NCI-H187 (cell line): ENCODE results near the gene TGFBR2.
"Not testable (repeated sequence)": the region's sequence is repeated elsewhere in the genome, so short reads cannot be mapped to it uniquely, and the experiment has no call there.

ENCODE experiments used
- DNase-seq, 2 experiments: peaks; one replicate each; lab custom pipeline; 2025; lab: John Stamatoyannopoulos, UW

The TGFBR2 gene

DNA sequence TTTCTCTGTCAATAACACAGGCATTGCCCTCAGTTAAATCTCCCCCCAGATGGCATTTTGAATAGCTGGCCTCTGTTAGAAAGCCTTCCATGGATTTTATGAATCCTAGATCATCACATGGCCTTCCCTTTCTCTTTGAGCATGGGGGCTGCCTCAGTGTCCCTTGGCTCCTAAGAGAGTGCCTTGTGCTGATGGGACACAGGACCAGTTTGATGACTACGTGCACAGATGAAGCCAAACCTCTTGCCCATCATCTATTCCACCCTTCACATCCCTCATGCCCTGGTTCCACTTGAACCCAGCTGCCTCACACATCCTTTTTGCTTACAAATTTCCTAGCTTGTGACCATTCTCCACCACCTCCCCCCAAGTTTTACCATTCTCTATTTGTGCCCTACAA lies 12.9 kb downstream of the TGFBR2 start:
- DNase-seq = no peak

DNA sequence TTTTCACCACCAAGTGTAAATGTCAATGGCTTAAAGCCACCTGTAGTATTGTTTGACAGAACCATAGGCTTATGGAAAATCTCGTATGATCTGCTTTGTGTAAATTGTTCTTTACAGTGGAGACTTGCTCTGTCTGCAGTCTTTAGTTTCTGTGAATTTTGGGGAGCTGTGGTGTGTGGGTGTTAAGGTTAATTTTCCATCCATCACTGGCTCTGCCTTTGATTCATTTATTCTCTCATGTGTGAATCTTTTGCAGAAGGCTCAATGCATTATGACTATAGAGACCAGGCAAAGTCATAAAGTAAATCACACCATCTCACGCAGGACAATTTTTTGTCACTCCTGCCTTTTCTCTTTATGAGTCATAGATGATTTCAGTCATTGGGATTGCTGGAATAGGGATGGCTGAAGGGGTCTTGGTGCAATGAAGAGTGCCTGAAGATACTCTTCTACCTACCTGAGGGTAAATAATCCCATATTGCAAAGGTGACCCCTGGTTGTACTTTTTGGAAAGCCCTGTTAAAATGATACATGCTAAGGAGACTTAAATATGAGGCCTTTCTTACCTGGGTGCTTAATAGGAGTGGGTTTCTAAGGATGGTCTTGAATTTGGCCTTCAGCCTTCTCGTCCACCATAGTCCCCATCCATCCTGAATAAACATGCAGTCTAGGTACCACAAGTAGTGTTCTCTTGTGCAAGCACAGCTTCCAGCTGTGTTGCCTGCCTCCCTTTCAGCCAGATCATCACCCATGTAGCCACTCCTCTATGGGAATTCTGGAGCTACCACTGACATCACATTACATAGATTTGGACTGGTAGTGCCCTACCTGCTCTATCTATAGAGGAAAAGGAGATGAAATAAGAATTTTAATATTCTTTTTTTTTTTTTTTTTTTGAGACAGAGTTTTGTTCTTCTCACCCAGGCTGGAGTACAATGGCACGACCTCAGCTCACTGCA lies 14.3 kb downstream of the TGFBR2 start:
- DNase-seq = no peak

DNA sequence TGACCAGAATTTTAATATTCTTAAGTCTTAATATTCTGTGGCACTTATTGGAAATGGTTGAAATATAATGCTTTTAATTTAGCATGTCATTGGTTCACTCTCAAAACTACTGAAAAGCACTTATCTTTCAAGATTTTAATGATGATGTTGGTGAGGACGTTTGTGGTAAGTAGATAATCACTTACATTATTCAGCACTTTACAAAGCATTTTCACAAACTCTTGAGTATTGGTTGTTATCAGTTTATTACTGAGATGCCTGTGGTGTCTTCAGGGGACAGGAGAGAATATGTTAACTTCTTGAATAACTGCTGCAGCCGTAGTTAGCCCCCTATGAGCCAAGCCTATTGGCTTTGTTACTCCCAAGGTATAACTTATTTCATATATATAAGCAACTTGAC lies 15.2 kb downstream of the TGFBR2 start:
- DNase-seq = no peak

DNA sequence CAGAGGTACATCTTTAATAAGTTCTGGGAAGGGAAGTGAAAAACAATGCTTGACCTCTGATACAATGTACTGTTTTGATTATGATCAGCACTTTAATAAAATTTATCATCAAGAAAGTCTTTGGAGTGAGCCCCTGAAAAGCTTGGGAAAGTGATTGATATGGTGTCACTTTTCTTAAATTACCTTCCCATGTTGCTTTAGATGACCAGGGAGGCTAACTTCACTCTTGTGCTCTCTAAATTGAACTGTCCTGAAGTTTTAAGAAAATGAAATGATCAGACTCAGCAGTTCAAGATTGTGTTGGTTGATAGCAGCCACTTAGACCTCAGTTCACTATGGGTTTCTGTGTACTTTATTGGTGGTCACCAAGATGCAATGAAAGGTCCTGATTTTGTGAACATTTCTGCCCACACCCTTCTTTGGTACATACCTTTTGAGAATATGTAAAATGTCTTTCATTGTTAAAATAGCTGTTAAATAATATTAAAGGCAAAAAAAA lies 15.7 kb downstream of the TGFBR2 start:
- DNase-seq = no peak

DNA sequence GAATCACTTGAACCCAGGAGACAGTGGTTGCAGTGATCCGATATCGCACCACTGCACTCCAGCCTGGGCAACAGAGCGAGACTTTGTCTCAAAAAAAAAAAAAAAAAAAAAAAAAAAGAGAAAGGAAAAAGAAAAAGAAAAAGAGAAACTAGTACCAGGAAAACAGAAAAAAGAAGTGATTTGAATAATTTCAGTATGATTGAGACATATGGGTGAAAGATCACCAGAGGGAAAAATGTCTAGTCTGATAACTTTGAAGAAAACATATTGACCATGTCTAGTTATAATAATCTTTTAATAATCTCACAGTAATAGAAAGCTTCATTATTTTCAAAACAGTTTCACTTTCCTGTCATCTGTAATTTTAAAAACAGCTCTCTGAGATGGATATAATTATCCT lies 16.4 kb downstream of the TGFBR2 start:
- DNase-seq = no peak

DNA sequence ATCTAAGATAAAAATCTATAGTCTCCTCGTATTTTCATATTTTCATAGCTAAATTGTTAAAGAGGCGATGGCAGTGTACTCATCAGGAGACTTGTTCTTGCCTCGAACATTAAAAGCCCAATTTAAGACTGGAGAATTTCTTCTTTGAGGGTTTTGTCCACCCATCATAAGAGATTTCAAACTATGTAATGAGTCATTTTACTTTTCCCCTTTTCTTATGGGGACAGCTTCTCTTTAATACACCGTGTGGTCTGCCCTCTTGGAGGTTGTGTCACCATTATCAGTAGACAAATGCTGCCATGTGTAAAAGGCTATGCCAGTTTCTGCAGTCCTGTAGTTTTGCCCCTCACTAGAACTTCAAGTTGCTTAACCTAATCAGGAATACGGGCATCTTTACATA lies 16.9 kb downstream of the TGFBR2 start:
- no peak for DNase-seq

DNA sequence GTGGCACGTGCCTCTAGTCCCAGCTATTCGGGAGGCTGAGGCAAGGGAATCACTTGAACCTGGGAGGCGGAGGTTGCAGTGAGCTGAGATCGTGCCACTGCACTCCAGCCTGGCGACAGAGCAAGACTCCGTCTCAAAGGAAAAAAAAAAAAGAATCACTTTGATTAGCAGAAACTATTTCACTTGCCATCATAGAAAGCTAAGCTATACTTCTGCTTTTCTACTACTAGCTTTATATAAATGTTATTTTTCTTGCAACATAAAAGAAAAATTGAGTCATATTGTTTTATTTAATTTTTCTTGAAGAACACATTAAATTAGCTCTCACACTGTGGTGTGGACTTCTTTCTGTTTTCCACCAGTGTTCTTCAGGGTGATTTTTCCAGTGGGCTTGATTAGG lies 18.1 kb downstream of the TGFBR2 start:
- not testable (repeated sequence) for DNase-seq

DNA sequence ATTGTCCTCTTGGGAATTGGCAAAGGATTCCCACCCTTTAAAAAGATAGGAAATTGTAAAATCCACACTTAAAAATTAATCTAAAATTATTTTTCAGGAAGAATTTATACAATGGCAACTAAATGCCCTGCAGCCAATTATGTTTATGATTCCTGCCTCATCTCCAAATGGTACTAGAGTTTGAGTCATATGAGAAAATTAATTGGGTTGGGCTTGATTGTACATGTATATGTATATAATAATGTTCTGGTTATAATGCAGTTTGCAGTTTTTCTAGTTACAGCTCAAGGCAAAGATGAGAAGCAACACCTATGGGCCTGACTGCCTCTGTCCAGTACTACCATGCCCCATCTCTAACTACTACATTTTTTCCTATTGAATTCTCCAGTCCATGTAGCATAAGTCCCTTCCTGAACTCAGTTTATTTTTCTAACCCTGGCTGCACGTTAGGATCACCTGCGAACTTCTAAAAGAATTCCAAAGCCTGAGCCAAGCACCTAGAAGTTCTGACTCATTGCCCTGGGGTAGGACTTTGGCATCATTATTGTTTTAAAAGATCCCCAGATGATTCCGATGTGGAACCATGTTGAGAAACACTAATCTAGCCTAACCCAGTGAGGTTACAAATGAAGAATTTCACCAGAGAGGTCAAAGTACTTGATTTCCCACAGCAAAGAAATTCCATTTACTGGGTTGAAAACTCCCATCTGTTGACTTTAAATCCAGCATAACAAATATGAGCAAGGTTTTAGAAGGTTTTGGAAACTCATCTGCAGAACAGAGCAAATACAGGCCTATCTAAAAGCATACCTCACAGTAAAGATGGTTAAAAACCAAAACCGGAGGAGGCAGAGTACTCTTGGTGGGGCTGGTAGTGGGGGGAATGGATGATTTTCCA lies 19.4 kb downstream of the TGFBR2 start:
- DNase-seq = no peak

DNA sequence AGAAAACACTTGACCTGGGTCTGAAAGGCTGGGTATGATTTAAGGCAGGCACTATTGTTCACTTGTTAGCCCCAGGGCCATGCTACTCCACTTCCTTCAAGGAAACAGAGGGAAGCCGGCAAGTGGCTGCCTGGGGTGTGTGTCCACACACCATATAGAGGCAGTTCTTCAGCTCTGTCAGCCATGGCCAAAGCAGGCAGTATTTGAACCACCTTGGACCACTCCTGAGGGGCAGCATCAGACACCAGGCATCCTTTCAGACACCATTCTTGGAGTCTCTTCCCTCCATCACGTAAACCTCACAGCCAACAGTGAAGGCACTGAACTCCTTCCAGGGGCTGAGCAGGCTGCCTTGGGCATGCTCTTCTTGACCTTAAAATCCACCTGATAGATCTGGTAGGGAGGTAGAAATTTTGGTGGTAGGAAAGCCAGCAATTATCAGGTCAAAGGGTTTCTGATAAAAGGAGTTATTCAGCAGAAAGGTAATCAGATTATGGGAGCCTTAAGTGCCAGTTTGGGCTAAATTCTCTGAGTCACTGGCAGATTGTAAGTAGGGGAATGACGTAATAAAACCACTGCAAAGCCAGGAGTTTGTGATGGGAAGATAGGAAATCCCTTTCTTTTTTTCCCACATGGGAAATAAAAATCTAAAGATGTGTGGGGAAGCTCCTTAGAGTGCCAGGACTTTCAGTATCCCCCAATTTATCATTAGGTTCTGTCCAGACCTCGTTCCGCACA lies 20.2 kb downstream of the TGFBR2 start:
- DNase-seq = no peak

DNA sequence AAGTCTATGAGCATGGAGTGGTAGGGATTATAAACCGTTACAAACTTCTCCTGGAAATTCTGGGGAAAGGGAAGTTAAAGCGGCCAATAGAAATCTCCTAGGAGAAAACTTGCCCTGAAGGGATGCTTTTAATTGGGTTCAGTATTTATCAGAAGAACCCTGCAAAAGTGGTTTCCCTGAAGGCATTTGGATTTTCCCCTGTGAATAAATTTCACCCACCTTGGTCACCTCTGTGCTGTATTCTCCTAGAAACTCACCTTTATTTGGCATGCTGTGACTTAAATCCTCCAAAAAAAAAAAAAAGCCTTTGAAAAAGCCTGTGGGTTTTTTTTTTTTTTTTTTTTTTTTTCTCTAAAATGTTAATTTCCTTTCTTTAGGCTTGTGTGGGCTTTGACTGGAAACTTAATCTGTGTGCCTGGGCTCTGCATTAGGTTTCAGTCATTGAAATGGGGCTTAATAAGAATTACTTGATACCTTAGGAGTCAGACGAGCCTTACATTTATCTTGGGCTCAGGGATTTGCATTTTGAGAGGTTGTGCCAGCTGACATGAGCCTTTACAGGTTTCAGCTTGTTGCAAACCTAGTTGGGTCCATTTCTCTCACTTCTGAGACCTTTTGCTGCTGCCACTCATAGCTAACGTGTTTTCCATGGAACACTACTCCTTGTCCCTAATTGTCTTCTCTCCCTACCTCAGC lies 22.0 kb downstream of the TGFBR2 start:
- DNase-seq = no peak

DNA sequence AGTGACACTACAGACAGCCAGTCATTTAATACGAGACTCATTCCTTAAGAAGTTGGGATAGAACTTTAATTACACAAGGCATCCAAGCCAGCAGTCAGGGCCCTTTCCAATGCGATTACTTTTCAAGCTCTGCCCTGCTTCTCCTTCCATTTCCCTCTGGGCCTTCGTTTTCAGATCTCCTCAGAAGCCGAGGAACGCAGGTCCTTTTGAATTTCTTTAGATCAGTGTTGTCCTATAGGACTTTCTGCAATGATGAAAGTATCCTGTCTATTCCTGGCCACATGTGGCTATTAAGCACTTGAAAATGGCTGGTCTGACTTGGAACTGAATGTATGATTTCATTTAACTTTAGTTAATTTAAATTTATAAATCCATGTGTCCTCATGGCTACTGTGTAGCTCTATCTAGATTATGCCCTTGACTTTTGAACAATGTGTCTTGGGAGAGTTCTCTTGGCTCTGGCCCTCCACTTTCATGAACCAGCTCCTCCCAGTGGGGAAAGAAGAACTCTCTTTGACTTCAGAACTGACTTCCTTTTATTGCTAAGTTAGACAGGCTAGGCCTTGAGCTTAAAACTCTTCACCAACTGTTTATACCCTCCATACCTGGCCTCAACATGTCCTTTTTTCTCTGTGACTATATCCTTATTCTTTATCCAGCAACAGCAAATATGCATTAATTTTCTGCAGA lies 22.6 kb downstream of the TGFBR2 start:
- no peak for DNase-seq

DNA sequence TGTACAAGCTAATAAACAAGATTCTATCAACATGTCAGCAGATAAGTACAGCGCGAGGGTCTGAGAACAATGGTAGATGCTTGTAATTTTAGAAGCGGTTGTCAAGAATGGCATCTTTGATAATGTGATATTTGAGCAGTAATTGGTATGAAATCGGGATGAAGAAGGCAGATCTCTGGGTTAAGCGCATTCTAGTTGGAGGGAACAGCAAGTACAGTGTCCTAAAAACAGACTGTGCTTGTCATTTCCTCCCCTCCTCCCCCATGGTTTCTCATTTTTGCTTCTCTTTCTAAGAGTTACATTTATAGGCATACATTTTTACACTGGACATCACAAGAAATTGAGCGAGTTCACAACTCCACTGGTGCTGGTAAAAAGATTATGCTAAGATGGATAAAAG lies 23.3 kb downstream of the TGFBR2 start:
- DNase-seq = no peak

DNA sequence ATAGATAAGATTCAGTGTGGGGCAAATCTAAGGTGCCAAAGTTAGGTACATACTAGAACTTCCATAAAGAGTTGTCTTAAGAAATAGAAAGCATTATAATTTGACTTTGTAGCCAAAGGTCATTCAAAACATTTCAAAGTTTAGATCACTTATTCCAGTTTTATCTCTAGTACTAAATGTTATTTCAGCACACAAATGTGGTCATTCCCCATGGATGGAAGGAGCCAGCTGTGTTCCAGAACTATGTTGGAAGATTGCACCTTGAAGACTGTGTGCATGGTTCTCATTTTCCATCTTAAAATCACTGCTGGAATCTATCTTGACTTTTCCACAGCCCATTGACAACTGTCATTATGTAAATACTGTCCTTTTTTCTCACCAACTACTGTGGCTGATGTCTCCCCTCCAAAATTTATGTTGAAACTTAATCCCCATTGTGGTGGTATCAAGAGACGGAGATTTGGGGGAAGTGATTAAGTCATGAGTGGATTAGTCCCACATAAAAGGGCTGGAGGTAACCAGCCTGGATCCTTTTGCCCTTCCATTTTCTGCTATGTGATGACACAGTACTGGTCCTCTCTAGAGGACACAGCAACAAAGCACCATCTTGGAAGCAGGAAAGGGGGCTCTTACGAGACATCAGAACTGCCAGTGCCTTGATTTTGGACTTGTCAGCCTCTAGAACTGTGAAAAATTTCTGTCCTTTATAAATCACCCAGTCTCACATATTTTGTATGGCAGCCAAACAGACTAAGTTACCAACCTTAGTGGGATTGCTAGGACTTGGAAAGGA lies 24.0 kb downstream of the TGFBR2 start:
- no peak for DNase-seq

DNA sequence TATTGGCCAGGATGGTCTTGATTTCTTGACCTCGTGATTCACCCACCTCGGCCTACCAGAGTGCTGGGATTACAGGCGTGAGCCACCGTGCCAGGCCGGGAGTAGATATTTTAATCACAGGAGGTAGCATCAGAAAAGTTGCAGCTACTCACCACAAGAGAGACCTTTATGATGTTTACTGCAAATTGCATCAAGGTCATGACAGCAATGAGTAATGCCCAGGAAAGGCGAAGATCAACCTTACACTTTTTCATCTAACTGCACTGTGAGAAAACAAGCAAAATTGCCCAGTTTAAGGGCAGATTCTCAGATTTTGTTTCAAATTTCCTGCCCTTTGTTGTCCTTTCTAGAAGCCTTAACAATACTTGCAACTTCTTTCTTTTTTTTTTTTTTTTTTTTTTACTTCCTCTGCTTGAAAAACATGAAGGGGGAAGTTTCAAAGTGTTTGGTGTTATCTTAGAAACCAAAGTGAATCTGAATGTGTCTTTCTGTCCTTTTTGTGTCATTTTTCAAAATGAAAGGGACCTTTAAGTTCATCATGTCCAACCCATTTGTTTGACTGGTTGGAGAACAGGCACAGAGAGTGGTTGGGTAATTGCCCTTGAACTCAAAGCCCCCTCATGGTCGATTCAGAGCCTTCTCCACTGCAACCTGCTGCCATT lies 25.0 kb downstream of the TGFBR2 start:
- no peak for DNase-seq

DNA sequence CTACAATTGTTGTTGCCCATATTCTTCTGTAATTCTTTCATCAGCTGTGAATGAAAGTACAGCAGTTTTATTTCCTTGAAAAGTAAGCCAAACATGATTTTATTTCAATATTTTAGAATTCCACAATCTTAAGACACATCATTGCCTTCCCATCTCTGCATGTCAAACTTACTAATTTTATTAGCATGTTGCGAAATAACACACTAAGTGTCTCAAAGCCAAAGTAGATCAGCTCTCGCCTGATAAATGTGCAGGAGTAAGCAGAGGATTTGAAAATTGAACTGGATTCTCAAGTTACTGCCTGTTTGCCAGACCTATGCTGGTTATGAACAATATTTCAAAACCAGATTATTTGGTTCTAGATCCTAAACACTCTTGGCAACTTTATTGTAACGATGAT lies 25.7 kb downstream of the TGFBR2 start:
- no peak for DNase-seq

DNA sequence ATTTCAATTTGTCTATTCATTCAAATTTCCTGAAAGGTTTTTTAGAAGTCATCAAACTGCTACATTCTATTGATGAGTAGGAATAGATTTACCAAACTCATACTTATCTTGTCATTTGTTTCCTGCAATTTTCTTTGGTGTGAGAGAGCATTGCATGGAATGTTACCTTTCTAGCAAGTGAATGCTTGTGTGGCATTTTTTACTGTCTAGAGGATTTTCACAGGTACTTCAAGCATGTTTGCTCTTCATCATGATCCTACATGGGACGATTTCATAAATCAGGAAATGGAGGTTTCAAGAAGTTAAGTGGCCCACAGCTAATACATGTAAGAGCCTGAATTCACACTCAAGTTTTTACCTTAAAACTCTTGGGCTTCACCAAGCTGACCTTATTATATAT lies 26.1 kb downstream of the TGFBR2 start:
- DNase-seq = no peak

DNA sequence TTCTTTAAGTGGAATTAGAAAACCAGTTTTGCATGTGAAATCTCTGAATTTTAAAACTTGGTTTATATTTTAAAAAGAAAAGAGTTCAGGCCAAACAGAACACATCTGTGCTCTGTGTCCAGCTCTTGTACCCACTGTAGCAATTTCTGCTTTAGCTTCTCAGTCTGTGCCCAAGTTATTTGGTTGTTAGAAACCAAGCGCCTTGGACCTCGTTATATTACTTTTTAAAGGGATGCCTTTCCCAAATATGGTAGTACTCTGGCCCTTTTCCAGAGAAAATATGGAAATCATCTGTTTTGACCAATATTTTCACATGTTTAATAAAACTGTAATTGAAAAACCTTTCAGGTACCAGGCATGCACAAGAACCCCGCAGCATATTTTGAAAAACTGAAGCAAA lies 27.3 kb downstream of the TGFBR2 start:
- DNase-seq = no peak

DNA sequence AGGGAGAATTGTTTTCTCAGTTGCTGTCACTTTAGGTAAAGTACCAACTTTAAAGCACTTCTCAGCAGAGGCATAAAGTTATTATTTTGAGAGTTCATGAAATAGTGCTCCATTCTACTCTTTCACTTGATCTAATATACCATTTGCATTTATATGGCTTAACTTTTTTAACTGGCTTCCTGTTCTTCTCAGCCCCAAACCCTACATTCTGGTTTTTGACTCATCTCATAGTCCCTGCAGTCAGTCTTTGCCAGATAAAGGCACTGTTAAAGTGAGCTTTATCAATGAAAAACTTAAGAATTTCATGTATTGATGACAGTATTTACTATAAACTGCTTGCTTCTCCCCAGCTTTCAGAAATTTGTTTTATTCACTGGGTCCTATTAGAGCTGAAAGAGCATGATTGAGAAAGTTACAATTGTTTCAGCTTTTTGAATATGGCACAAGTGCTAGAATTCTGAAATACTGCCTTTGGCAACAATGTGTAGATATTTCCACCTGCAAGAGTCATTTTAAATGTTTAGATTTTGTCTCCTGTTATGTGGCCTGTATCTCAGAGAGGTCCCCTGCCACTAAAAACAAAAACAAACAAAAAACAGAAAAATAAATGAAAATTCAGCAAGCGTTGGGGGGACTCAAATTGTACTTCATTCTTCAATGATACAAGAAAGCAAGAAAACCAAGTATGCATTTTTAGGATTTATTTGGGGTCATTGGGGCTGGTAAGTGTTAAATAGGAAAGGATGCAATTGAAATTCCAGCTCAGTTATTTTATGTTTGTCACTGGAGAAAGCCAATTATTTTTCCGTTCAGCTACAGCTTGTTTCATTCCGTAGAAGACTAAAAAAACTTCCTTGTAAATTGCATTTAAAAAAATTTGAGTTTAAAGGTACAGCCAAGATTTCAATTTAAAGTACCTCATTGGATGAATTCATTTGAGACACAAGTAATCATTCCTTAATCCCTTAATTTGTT lies 28.6 kb downstream of the TGFBR2 start:
- DNase-seq = no peak
